ENCODE measurements around the gene ELP6.

The ELP6 gene

GRCh38 chr3:47455806-47456452 is 57.6 kb downstream of the ELP6 start:
- DNase-seq: no peak

GRCh38 chr3:47452453-47453215 is 60.9 kb downstream of the ELP6 start:
- no peak for DNase-seq
